HG03558 (cell line): ENCODE results near the gene DENND2A.
"Not testable (repeated sequence)": the region's sequence is repeated elsewhere in the genome, so short reads cannot be mapped to it uniquely, and the experiment has no call there.

Source experiments
- ATAC-seq: cut with Tn5 transposase; IDR thresholded peaks from one replicate; pipeline ENCODE4 v1.9.1; 2021; ENCODE audit warnings: moderate number of reproducible peaks; ENCODE audit not compliant: unreplicated experiment; ENCODE audit errors: extremely low read depth

DENND2A gene

DNA sequence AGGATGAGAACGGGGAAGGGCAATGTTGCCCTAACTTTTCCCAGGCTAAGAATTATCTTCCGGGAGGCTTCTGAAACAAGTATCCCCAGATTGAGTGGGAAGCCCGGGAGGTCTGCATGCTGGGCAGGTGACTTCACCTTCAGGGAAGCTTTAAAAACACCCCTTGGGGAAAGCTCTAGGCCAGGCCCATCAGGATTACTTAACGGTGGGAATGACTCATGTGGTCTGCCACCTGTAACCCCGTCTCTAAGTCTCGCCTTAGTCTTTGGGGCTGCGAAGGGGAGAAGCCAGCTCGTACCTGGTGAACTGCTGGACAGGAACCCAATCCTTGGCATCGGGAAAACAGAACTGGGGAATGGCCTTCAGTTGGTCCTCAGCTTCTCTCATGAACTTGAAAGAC lies 81.2 kb downstream of the DENND2A start:
- no peak for ATAC-seq

DNA sequence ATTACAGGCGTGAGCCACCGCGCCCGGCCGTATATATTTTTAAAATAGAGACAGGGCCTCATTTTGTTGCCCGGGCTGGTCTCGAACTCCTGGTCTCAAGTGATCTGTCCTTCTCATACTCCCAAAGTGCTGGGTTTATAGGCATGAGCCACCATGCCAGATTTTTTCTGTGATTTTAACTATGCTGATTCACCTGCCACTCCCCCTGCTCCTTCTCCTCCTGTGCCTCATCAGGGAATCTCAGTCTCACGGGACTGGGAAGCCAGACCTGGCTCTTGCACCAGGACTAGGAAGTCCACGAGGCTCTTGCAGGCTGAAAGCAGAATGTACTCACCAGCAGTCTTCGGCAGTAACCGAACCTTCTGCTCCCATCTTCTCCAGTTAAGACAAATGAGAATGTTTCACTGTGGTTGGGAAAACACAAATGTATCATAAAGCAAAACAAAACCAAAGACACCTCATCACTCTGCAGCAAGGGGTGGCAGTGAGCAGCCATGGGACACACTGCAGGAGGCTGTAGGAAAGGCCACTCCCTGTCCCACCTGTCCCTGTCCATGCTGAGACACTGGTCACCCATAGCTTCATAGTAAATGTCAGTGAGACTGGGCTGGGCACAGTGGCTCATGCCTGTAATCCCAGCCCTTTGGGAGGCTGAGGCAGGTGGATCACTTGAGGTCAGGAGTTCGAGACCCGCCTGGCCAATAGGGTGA lies 82.6 kb downstream of the DENND2A start:
- ATAC-seq = no peak

DNA sequence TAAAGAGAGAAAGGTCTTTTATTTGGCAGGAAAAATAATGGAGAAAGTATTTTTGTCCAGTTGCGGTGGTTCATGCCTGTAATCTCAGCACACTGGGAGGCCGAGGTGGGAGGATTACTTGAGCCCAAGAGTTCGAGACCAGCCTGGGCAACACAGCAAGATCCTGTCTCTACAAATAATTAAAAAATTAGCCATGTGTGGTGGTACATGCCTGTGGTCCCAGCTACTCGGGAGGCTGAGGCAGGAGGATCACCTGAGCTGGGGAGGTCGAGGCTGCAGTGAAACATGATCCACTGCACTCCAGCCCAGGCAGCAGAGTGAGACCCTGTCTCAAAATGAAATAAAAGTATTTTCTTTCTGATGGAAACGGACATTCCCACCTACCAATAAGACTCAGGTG lies 83.5 kb downstream of the DENND2A start:
- ATAC-seq = no peak

DNA sequence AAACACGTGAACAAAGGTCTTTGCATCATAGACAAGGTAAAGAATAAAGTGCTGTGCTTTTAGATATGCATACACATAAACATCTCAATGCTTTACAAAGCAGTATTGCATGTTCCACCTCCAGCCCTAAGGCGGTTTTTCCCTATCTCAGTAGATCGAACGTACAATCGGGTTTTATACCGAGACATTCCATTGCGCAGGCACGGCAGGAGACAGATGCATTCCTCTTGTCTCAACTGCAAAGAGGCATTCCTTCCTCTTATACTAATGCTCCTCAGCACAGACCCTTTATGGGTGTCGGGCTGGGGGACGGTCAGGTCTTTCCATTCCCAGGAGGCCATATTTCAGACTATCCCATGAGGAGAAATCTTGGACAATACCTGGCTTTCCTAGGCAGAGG lies 87.4 kb downstream of the DENND2A start:
- ATAC-seq = not testable (repeated sequence)

DNA sequence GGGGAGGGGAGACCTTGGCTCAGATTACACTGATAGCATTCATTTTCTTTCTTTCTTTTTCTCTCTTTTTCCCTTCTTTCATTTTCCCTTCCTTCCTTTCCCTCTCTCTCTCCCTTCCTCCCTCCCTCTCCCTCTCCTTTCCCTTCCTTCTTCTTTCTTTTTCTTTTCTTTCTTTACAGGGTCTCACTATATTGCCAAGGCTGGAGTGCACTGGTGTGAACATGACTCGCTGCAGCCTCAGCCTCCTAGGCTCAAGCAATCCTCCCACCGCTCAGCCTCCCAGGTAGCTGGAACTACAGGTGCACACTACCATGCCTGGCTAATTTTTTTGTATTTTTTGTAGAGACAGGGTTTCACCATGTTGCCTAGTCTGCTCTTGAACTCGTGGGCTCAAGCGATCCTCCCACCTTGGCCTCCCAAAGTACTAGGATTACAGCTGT lies 88.4 kb downstream of the DENND2A start:
- ATAC-seq = no peak

DNA sequence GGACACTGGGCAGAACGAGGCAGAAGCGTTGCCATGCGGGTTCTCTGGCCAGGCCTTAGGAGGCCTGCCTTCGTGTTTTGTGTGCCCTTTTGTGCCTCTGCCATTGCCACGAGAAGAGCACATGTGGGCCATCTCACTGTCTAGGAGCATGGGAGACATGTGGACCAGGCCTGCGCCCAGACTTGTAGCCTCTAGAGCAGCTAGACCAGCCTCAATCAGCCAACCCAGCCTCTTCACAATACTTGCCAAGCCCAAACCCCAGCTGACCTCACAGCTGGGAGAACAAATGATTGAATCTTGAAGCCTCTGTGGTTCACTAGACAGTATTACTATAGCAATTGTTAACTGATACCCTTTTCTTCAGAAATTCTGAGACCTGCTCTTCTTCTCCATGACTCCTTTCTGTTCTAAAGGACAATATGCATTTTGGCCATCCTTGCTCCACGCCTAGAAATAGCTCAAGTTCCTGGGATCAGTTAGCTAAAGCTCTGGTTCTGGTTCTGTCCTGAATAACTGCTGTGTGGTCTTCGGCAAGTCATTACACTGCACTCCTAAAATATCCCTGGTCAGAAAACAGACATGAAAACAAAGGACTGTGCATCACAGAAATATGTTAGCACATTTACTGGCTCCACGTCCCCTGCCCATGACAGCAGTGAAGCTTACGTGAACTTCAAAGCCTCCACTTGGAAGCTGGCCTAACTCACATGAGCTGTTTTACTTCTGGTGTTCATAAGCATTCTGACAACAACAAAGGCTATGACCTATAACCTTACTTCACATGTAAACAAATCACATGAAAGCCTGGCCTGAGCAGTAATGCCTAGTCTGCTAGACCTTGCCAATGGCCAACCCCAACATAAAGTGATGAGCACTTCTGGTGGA lies 89.0 kb downstream of the DENND2A start:
- ATAC-seq = no peak

DNA sequence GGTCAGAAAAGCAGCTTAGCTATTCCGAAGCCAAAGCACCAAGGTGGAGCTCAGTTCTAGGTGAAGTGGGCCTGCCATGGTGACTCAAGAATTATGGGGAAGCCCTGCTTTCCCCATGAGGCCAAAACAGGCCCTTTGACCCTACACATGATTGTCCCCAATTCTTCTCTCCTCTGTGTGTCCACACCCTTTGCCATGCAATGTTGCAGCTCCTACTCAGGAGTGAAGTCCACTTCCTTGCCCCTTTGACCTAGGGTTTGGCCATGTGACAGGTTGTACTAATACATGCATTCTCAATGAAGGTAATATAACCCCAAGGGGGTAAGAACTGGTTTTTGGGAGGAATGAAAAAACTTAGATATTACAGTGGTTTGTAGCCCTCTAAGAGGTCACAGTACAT lies 93.7 kb downstream of the DENND2A start:
- no peak for ATAC-seq

DNA sequence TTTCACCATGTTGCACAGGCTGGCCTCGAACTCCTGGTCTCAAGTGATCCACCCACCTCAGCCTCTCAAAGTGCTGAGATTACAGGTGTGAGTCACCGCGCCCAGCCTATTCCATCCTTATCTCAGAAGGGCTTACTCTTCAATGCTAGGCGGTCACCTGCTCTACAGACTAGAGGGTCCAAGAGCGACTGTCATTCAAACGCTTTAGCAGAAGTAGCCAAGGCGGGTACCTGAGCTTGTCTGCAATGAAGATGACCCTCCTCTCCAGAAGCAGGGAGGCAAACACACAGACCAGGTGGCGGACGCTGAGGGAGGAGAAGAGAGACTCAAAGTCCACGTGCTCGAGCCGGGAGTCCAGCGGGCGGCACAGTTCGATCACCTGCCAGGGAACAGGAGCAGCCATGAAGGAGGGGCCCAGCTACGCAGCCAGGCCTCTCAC lies 96.2 kb downstream of the DENND2A start:
- ATAC-seq = no peak

DNA sequence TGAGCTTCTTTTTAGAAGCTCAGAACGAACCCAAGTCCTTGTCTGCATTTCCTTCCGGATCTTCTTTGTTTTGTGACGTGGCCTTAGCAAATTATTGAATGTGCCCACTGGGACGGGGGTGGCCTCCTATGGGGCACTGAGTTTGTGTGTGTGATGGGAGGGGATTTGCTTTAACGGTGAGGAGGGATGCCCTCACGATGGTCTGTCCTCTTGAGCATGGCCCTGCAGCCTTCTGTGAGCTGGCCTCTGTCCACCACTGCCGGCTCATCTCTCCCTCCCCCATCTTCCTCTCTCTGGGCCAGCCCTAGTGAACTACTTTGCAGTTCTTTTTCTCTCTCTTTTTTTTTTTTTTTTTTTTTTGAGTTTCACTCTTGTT lies 98.4 kb downstream of the DENND2A start:
- no peak for ATAC-seq

DNA sequence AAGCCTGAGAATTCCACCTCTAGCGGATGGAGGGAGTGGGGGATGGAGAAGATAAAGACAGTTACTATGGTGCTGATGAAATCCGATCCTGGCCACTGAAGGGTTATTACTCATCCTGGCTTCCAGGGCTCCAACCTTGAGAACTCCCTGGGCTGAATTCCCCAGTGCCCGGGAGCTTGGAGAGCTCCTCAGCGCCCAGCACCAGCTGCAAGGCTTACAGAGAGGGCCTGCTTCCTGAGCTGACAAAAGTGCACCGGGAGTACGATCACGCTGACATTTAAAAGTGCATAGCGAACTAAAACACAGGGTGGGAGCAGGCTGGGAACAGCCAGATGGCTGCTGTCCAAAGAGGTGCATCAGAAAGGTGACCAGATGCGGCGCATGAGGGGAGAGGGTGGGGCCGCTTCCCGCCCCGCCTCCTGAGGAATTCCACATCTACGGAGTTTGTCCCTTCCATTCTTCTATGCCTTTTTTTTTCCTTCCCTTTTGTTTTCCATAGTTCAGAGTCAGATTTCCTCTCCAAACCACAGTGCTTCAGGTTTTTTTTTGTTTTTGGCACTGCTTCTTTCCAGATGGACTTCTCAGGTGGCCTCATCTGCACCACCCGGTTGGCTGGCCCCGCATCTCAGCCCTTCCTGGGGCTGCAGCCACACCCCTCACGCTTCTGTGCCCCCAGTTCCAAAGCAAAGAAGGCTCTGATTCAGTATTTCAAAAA lies 98.9 kb downstream of the DENND2A start:
- no peak for ATAC-seq

DNA sequence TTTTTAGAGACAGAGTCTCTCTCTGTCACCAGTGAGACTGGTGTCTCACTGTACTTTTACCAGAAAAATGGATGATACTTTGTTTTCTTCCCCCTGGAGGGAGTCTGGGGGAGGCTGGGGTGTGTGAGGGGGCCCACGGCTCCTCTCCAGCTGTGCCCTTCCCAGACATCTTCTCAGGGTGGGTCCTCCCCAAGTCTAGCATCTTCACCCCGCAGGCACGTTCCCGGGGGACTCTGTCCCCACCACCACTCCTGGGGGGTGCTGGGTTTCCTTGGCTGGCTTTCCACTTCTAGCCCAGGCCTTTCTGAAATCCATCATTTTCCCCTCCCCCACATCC lies 99.5 kb downstream of the DENND2A start:
- no peak for ATAC-seq

DNA sequence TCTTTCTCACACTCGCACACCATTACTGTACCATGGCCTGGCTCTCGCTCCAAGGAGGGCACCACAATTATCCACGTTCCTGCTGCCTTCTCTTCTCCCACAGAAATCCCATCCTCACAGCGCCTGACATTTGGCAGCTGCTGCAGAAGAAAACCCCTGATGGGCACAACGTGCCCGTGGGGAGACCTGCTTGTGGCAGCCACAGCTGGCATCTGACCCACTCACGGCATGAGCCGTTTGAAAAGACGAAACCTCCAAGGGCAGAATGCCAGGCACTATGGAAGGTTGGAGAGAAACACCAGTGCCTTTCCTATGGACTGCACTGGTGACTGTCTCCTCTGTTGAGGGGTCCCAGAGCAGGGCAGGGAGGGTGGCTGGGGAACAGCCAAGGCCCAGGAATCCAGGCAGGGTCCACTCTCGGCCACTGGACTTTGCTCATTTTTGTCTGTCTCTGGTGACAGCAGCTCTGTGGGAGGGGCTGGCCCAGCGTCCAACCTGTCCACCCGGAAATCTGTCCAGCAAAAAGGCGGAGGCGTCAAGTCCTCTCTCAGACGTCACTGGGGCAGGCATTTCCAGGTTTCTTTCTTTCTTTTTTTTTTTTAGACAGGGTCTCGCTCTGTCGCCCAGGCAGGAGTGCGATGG lies 100.4 kb downstream of the DENND2A start:
- no peak for ATAC-seq

DNA sequence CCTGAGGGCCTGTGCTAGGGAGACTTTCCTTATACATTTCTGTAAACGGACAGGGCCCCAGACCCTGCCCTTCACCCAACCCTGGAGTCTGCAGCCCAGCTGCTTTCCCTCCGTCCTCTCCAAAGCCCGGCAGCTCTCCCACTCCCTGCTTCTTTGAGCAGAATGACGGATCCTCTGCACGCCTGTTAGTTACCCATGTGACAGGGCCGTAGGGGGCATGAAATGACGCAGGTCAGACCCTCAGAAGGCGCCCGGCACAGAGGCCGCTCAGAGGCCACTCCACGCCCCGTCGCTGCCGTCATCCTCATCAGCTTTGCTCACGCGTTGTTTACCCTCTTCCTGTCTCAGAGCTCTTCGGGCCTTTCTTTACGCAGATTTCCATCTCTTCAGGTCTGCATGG lies 101.2 kb downstream of the DENND2A start:
- ATAC-seq = no peak

DNA sequence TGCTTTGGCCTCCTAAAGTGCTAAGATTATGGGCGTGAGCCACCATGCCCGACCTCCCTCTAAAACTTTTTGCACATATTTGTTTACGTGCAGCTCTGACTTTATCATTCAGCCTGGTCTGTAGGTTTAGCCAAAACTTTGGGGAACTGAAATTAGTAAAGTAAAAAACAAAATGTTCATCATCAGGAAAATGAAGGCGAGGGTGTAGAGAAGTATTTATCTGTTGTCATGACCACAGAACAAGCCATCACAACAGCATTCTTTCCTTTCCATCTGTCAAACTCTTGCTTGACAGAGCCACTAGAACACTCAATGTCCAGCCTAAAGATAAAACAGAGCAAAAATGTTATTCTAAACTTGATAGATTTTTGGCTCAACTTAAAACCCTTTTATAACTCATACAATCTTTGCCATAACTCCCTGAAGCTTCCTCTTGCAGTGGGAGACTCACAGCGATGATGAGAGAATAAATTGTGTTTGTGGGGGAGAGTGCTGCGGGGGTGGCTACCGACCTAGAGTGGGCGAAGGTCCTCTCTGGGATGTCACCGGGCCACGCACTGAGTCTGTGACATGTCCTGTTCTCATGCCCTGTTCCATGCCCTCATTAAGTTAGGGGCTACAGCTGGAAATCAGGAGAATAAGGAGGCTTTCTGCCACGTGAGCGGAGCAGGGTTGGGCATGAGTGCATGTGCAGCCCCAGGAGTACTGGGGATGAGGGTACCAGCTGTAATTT lies 102.7 kb downstream of the DENND2A start:
- ATAC-seq = no peak

DNA sequence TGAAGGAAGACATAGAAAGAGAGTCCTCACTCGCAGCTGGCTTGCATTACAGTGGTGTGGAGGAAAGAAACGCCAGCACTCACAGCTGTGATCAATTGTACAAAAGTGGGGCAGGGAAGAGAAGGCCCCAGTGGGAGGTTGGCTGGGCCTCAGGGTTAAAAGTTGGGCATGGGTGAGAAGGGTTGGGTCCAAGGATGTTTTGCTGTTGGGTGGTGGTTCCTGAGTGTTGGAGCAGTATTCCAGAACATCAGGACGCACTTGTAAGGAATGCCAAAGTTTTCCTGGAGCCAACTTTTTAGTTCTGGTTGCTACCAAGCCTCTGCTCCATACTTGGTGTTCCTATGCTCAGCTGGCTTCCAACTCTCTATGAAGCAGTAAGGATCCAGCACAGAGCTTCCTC lies 105.9 kb downstream of the DENND2A start:
- ATAC-seq = no peak

DNA sequence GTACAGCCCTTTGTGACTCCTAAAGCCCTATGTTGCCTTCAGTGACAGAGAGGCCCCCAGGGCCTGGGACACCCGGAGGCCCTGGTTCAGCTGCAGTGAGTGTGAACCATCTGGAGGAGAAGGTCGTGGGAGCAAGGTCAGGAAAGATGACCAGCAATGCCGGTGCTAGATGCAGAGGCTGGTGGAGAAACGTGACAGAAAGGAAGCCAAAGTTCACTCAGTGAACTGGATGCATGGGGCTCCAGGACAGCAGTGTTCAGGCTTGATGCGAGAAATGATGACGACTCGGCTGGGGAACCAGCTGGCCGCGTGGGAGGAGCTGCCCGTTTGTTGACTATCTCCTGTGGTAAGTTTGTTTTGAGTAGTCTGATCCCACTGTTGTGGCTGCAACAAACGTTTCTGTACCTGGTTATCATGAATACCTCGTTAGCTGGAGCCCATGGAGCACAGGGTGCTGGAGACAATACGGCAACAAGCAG lies 107.2 kb downstream of the DENND2A start:
- ATAC-seq = no peak

DNA sequence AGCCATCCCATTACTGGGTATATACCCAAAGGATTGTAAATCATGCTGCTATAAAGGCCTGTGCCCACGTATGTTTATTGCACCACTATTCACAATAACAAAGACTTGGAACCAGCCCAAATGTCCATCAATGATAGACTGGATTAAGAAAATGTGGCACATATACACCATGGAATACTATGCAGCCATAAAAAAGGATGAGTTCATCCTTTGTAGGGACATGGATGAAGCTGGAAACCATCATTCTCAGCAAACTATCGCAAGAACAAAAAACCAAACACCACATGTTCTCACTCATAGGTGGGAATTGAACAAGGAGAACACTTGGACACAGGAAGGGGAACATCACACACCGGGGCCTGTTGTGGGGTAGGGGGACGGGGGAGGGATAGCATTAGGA lies 111.2 kb downstream of the DENND2A start:
- not testable (repeated sequence) for ATAC-seq

DNA sequence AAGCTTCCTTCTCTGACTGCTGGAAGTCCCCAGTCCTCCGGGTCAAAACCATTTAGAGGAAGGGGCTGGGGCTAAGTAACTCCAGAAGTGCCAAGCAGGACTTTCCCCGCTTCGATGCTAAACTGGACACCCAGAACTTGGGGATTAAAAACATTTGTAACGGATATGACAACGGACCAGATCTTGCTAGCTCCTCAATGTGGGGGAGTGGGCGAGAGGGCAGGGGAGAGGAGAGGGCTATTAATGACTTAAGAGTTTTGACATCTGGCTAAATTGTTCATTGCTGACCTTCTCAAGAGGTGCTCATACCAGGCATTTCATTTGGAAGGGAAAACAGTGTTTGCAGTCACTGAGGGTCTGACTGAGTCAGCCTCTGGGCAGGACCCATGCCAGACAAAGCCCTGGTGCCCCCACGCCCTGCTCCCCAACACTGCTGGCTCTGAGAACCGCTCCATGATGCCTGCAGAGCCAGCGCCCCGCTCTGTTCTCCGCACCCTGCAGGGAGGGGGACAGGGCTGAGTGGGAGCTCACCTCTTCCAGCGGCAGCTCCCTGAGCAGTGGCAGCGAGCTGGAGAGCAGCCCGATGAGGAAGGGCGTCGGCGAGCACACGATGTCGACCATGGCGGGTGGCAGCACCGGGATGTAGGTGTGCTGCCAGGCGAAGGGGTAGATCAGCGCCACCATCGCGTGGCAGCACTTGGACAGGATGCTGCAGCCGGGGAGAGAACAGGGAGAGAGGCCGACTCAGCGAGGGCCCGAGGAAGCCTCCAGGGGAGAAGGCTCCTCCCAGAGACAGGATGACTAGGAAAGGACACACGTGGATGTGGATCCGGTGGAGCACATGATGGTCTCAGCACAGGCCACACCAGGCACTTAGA lies 113.6 kb downstream of the DENND2A start:
- no peak for ATAC-seq

DNA sequence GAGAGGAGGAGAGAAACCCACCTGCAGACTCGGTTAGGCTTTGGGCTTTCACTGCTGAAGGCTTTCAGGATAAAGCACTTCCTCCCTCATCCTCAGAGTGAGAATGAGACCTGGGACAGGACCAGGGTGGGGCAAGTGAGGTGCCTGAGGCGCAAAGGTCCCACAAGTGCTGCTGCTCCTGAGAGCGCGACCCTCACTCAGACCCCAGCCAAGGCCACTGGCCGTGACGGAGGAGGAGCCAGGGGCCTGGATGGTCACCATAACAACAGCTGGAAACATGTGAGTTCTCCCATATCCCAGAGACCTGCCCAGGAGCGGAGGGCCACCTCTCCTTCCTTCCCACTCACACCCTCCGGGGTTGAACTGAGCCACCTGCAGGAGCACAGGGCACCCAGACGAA lies 114.4 kb downstream of the DENND2A start:
- ATAC-seq = no peak
